ENCODE results near the gene ZNF804B.

The ZNF804B gene

GRCh38 chr7:89165421-89165820 lies 405.9 kb downstream of the ZNF804B start:
- Histone ChIP-seq H3K4me3 (replicated peaks; ENCODE audit: insufficient read depth, low read length) (no peak overlapping the region), H3K27me3 (ENCODE audit: insufficient read depth, poor library complexity, severe bottlenecking) (no peaks in the 10 kb centered on the region), H3K27ac (replicated peaks) (no peak overlapping the region)
- TF ChIP-seq SPI1 (IDR thresholded peaks at IDR 0.05; ENCODE audit: borderline replicate concordance, low read depth) (no peak), CTCF (IDR thresholded peaks at IDR 0.05; ENCODE audit: insufficient read depth, low read length) (no peak), GABPA (IDR thresholded peaks at IDR 0.05; ENCODE audit: low read depth) (no peak), POLR2AphosphoS5 (IDR thresholded peaks at IDR 0.05; ENCODE audit: low read depth) (no peak), REST (IDR thresholded peaks at IDR 0.05; ENCODE audit: insufficient replicate concordance, low read depth) (no peak)
- no peak for DNase-seq (ENCODE audit: low read depth in 1 of 2, low spot score in 1 of 2)

- no peak overlapping the region for H3K4me3 ChIP-seq (replicated peaks; ENCODE audit: insufficient read depth, low read length)
- DNase-seq (ENCODE audit: low read depth in 1 of 2, low spot score in 1 of 2), result no peak
- H3K27me3 ChIP-seq (ENCODE audit: insufficient read depth, poor library complexity, severe bottlenecking), result no peaks in the 10 kb centered on the region
- TF ChIP-seq SPI1 (IDR thresholded peaks at IDR 0.05; ENCODE audit: borderline replicate concordance, low read depth) (no peak), CTCF (IDR thresholded peaks at IDR 0.05; ENCODE audit: insufficient read depth, low read length) (no peak), REST (IDR thresholded peaks at IDR 0.05; ENCODE audit: insufficient replicate concordance, low read depth) (no peak), GABPA (IDR thresholded peaks at IDR 0.05; ENCODE audit: low read depth) (no peak), POLR2AphosphoS5 (IDR thresholded peaks at IDR 0.05; ENCODE audit: low read depth) (no peak)
- no peak overlapping the region for H3K27ac ChIP-seq (replicated peaks)
Measured at GRCh38 chr7:89170628-89171027, 411.1 kb downstream of the ZNF804B start.

GRCh38 chr7:89182116-89182515 lies 422.6 kb downstream of the ZNF804B start:
- Histone ChIP-seq H3K27me3 (ENCODE audit: insufficient read depth, poor library complexity, severe bottlenecking) (no peaks in the 10 kb centered on the region), H3K4me3 (replicated peaks; ENCODE audit: insufficient read depth, low read length) (no peak overlapping the region), H3K27ac (replicated peaks) (no peak overlapping the region)
- no peak for DNase-seq (ENCODE audit: low read depth in 1 of 2, low spot score in 1 of 2)
- TF ChIP-seq REST (IDR thresholded peaks at IDR 0.05; ENCODE audit: insufficient replicate concordance, low read depth), result no peak
- TF ChIP-seq GABPA (IDR thresholded peaks at IDR 0.05; ENCODE audit: low read depth), result no peak
- TF ChIP-seq SPI1 (IDR thresholded peaks at IDR 0.05; ENCODE audit: borderline replicate concordance, low read depth), result no peak
- TF ChIP-seq POLR2AphosphoS5 (IDR thresholded peaks at IDR 0.05; ENCODE audit: low read depth), result no peak
- TF ChIP-seq CTCF (IDR thresholded peaks at IDR 0.05; ENCODE audit: insufficient read depth, low read length), result no peak
